NCI-H2029 treated with DMSO at 0.1 percent for 48 hours (cell line): ENCODE measurements around the gene CDH2.

Experiments used
- DNase-seq: peaks from one replicate; lab custom pipeline; 2025; lab: John Stamatoyannopoulos, UW

The CDH2 gene

GRCh38 chr18:28176948-28177827 is at the start of gene CDH2:
Gene CDH2 (minus strand): TSS chr18:28177130. CDS start chr18:28177022, 108 bp downstream.
- peak; percentile 52 for DNase-seq

- DNase-seq, result no peak
Measured at GRCh38 chr18:28212060-28212459, 35.1 kb upstream of the CDH2 start.

GRCh38 chr18:28208712-28209265 is 31.9 kb upstream of the CDH2 start:
- DNase-seq, result no peak

DNA sequence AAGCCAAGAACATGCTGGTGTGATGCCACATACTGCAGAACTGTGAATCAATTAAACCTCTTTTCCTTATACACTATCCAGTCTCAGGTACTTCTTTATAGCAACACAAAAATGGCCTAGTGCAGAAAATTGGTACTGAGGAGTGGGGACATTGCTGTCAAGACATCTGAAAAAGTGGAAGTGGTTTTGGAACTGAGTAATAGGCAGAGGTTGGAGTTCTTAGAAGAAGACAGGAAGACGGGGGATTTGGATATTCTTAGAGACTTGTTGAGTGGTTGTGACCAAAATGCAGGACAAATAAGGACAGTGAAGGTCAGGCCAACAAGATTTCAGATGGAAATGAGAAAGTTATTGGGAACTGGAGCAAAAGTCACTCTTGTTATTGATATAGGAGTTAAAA is 31.3 kb upstream of the CDH2 start:
- no peak for DNase-seq

- DNase-seq, result no peak
Measured at GRCh38 chr18:28204154-28204553, 27.2 kb upstream of the CDH2 start.

GRCh38 chr18:28201056-28201455 is 24.1 kb upstream of the CDH2 start:
- DNase-seq, result no peak

- DNase-seq, result no peak
Measured at GRCh38 chr18:28198620-28199019, 21.7 kb upstream of the CDH2 start.

DNA sequence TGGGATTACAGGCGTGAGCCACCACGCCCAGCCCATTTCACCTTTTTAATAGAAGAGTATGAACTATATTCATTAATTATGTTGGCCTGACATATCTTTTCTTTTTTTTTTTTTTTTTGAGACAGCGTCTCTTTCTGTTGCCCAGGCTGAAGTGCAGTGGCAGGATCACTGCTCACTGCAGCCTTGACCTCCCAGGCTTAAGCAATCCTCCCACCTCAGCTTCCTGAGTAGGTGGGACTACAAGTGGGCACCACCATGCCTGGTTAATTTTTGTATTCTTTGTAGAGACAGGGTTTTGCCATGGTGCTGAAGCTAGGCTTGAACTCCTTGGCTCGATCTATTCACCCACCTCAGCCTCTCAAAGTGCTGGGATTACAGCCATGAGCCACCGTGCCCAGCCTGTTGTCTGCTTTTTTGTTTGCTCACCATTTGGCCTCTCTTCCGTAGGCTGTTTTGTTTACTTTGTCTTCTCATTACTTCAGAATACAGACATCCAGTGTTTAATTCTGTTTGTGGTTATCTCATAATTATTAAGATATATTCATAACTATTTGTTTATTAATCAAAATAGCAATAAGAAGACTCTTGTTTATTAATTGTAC is 16.3 kb upstream of the CDH2 start:
- DNase-seq, result peak; percentile 36

- DNase-seq, result no peak
Measured at GRCh38 chr18:28189400-28190239, 12.7 kb upstream of the CDH2 start.

DNA sequence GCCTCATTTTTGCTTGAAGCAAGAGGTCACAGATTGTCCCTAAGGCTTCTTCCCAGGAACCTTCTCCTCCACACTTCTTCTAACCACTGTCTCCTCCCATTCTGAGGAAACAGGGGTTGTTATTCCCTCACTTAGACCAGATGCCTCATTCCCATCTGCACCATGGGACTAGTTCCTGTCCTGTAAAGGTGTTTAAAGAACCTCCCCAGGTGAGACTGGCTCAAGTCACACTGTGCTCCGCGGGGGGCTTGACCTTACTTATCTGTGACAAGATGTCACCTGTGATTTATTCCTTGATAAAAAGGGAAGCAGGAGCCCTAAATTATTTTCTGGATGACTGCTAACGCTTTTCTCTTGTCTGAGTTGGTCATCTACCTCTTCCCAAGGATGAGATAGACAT is 8.2 kb upstream of the CDH2 start:
- no peak for DNase-seq

DNA sequence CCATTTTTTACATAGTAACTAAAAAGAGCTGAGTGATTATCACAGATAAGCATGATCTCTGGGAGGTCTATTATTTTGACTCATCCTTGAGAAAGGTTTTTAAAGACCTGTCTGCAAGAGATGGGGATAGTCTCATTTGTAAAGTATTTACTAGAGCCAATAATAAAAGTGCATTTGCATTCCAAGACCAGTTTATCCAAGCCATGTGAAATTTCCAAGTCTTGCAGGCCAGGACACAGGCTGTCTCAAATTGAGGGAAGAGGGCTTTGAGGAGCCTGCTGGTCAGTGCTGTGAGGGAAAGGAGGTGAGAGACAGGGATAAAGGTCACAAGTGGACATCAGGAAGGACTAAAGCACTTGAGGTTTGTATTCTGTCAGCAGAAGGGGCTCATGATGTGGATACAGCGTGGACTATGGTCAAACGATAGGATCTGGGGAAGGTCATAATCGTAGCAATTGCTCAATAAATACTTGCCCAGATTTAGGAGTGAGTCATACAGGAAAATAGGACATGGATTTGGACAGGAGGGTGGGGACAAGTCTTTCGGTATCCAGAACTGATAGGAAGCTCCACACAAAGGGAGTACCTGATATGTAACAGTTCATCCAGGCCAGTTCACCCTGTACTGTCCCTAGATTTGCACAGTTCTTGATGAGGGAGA is 6.6 kb upstream of the CDH2 start:
- DNase-seq, result no peak

GRCh38 chr18:28181616-28182015 is 4.7 kb upstream of the CDH2 start:
- DNase-seq, result no peak

DNA sequence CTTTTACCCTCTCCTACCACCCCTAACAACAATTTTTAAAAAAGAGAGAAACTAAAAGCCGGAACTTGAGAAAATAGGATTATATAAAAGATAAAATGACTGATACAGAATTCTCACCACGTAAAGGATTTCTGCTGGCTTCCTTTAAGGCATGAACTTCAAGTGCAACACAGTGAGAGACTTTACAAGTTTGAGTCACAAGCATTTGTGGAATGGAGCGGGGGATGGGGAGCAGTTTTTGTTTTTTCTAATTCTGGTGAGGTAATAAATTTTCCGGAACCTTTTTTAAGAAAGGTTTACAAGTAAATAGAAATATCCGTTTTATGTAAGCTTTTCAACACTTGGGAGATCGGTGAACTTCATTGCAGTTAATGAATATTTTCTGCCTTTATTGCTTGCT is 1.8 kb upstream of the CDH2 start:
- DNase-seq, result no peak

DNA sequence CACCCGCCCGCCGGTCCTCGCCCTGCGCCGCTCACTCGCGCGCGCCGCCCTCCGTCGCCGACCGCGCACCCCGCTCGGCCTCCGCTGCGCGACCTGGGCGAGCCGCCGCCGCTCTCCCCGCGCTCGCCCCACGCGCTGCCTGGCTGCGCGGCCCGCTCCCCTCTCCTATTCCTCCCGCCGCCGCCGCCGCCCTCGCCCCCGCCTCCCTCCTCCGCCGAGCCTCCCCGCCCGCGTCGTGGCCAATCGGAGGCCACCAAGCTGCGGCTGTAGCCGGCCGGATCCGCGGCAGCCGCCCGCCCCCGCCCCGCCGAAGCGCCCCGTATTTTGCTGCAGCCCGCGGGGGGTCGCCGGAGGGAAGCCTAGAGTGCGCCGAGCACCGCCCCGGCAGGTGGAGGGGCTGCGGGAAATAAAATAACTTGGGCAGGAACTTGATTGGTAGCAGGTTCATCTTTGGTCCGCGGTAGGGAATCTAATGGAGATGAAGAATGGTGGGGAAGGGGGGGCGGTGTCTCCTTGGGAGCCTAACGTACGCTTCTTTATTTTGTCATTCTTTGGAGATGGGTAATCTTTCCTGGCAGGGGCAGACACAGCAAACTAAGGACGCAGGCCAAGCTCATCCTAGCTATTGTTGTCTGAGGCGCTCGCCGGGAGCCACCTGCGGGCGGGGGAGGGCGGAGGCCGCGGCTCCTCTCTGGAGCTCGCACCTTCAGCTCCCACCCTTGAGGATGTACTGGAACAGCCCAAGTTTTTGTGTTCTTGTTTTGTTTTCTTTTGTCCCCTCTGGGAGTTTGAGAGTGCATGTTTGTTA is 1.1 kb upstream of the CDH2 start:
- peak; percentile 31 for DNase-seq

DNA sequence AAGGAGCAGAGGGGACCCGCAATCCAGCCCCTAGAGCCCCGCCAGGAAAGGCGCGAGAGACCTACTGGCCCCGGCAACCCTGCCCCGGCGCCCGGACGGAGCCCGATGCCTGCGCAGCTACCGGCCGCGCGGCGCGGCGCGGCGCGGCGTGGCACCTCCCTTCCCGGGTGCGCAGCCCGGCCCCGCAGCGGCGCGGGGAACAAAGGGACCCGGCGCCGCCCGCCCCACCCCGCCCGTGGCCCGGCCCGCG is 307 bp downstream of the CDH2 start:
- DNase-seq, result no peak

DNA sequence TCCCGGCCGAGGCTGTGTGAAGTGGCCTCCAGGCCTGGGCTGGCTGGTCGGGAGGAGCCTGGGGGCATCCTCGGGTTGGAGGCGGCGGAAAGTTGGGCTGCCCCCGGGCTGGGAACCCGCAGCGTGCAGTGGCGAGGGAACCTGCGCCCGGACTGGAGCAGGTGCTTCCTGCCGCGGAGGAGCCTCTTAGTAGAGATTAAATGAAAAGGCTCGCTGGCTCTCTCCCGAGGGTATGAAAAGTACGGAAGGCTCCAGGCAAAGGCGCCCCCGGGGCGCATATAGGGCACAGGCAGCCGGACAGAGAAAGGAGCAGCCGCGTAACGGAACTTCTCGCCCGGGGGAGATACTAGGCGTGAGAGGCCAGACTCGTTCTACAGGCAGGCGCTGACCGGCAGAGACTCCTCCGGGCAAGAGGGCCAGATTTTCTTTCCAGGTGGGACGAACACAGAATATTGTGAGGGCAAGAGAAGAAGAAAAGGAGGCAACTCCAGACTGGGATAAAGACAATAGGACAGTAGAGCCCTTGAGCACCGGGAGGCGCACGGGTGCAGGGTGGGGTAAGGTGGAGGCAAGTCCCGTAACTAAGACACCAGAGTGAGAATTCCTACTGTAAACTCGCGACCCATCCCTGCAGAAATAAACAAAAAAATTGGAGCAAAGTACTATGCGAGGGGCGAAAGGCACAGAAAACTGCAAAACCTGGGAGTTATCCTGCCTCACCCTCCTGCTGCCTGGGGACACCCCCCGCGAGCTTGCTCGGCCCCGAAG is 816 bp downstream of the CDH2 start:
- no peak for DNase-seq

DNA sequence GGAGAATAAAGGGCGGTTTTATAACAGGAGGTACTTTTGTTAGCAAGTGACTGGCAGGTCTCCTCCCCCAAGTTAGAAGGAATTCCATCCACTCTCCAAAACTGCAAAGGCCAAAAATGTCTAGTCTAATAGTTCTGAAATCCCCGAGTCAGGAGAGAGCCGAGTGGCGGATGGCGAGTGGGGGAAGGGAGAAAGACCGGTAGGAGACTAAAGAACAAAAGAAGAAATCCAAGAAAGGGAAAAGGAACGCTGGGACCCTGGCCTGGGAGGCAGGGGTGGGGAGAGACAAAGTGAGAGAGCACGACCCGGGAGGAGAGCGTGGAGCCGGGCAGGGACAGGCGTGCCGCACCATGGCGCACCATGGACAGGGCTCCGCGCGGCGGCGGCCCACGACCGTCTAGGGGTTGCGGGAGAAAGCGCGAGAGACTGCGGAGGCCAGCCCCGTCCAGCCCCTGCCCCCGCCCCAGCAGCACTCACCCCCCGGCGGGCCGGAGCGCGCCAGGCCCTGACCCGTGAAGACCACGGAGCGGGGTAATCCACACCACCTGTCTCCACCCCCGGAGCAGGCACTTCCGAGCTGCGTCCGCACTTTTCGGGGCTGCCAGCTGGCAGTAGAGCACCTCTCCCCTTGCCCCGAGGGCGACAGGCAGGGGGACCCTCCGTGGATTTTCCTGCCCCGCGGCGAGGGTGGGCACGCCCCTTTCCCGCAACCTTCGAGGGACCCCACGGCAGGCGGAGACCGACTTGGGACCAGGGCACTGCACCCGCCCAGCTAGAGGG is 1.6 kb downstream of the CDH2 start:
- no peak for DNase-seq

- DNase-seq, result no peak
Measured at GRCh38 chr18:28174181-28174905, 2.6 kb downstream of the CDH2 start.

GRCh38 chr18:28171837-28172236 is 5.1 kb downstream of the CDH2 start:
- no peak for DNase-seq
